Measurements from ENCODE around the gene ELAVL4. TPM values are rescaled to one million over a fixed set of nuclear protein-coding genes. Genes with fewer than 3 reads are reported as not detected.

Gene ELAVL4
- total and polyA plus RNA-seq, 9 donors, result not detected

GRCh38 chr1:50123071-50123470 lies 14.4 kb downstream of the ELAVL4 start:
- TF ChIP-seq POLR2A (IDR thresholded peaks at IDR 0.05) (no peak), EP300 (IDR thresholded peaks at IDR 0.05) (no peak), CTCF (IDR thresholded peaks at IDR 0.05) (no peak)
- Histone ChIP-seq H3K27me3 (no peaks in the 10 kb centered on the region), H3K36me3 (no peaks in the 10 kb centered on the region), H3K4me1 (ENCODE audit: insufficient read depth) (no peaks in the 10 kb centered on the region), H3K27ac (no peak overlapping the region), H3K9me3 (no peaks in the 10 kb centered on the region), H3K4me3 (no peak overlapping the region)
- intact Hi-C loops (cut with DNase I), result no loop called here
- no peak for DNase-seq

DNA sequence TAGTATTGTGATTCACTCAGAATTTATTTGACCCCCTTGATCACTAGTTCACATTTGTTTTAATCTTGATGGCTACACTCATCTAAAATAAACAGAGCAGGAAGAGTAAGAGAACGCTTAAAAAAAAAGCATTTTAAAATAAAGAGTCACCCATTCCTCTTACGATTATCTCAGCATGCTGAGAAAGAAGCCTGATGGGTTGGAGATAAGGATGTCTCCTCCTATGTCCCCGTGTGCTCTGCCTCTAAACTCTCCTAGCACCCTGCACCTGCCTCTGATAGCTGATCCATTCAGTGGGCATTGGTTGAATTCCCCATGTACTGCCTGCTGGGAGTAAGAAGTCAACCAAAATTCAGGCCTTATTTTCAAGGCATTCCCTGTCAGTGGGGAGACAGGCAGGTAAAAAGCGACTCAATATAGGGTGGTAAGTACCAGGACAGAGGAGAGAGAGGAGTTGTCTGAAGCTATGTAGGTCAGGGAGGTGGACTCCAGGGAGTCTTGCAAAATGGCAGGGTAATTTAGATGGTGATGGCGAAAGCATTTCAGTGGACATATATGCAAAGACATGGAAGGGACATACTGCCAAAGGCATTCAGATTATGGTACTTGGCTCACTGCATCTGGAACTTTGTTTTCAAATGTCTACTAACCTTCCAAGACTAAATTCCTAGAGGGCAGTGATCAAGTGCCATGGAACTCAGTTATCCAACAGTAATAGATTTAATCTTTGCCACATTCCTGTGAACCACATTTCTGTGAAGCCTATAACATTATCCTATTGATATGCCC lies 18.4 kb downstream of the ELAVL4 start:
- no peak for DNase-seq
- intact Hi-C loops (cut with DNase I), result no loop called here
- Histone ChIP-seq H3K4me3 (no peak overlapping the region), H3K36me3 (no peaks in the 10 kb centered on the region), H3K9me3 (no peaks in the 10 kb centered on the region), H3K27ac (no peak overlapping the region), H3K4me1 (ENCODE audit: insufficient read depth) (no peaks in the 10 kb centered on the region), H3K27me3 (no peaks in the 10 kb centered on the region)
- WGBS, 3 donors, result 48 to 66% (median 55%) methylated on average over 5 of the region's 5 CpGs
- TF ChIP-seq CTCF (IDR thresholded peaks at IDR 0.05) (no peak), POLR2A (IDR thresholded peaks at IDR 0.05) (no peak), EP300 (IDR thresholded peaks at IDR 0.05) (no peak)

- Histone ChIP-seq H3K27me3 (no peaks in the 10 kb centered on the region), H3K4me1 (ENCODE audit: insufficient read depth) (no peaks in the 10 kb centered on the region), H3K9me3 (no peaks in the 10 kb centered on the region), H3K36me3 (no peaks in the 10 kb centered on the region), H3K27ac (no peak overlapping the region), H3K4me3 (no peak overlapping the region)
- intact Hi-C loops (cut with DNase I), result no loop called here
- TF ChIP-seq POLR2A (IDR thresholded peaks at IDR 0.05) (no peak), EP300 (IDR thresholded peaks at IDR 0.05) (no peak), CTCF (IDR thresholded peaks at IDR 0.05) (no peak)
- 36 to 55% (median 50%) methylated on average over 1 of the region's 1 CpG for WGBS, 3 donors
- DNase-seq, result no peak
Observed at GRCh38 chr1:50129201-50129600, 20.5 kb downstream of the ELAVL4 start.

DNA sequence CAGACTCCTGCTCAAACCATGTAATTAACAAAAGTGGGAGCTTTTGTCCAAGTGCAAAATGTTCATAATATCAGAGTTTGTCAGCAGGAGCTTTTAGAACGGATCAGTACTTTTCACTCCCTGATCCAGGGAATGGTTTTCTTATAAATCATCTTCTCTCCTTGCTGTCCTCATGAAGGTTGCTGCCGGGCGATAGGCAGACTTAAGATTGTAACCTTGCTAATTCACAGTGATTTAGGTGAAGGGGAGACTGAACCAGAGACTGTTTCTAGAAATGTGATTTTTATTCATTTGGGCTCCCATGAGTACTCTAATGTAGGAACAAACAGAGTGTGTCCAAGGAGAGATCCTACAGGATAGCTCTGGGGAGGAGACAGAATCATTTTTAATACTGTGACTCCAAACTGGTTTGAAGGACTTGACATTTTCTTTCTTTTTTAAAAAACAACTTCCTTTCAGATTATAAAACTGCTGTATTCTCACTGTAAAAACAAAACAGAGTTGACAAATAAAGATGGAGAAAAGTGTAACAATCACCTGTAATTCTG lies 23.7 kb downstream of the ELAVL4 start:
- no peaks in the 10 kb centered on the region for H3K27me3 ChIP-seq
- 8 to 12% (median 11%) methylated on average over 3 of the region's 3 CpGs for WGBS, 3 donors
- no peaks in the 10 kb centered on the region for H3K36me3 ChIP-seq
- H3K9me3 ChIP-seq, result no peaks in the 10 kb centered on the region
- DNase-seq, result no peak
- H3K4me1 ChIP-seq (ENCODE audit: insufficient read depth), result no peaks in the 10 kb centered on the region
- TF ChIP-seq EP300 (IDR thresholded peaks at IDR 0.05) (no peak), POLR2A (IDR thresholded peaks at IDR 0.05) (no peak), CTCF (IDR thresholded peaks at IDR 0.05) (no peak)
- H3K4me3 ChIP-seq, result no peak overlapping the region
- H3K27ac ChIP-seq, result no peak overlapping the region
- intact Hi-C loops (cut with DNase I), result no loop called here

All from ovary (tissue), 9 donors.